Muscle of leg (tissue), 11 donors: ENCODE measurements around the gene PLXNA4. TPM values are rescaled to one million over a fixed set of nuclear protein-coding genes. Genes with fewer than 3 reads are reported as not detected.

Source experiments
- DNase-seq: peaks from one replicate; pipeline ENCODE4 v3.0.0; 2013
- H3K27ac ChIP-seq: one replicate; pipeline ENCODE4 v1.5.1; 2013; ENCODE audit warnings: mild to moderate bottlenecking, low read length, control low read depth
- H3K27me3 ChIP-seq: one replicate; pipeline ENCODE4 v1.6.1; 2013; ENCODE audit warnings: low read length; ENCODE audit not compliant: control insufficient read depth, insufficient read depth
- H3K36me3 ChIP-seq: one replicate; pipeline ENCODE4 v1.6.1; 2013; ENCODE audit warnings: low read length; ENCODE audit not compliant: control insufficient read depth, insufficient read depth
- H3K4me1 ChIP-seq: one replicate; pipeline ENCODE4 v1.6.1; 2013; ENCODE audit warnings: low read length; ENCODE audit not compliant: control insufficient read depth, insufficient read depth
- H3K4me3 ChIP-seq: one replicate; pipeline ENCODE4 v1.5.1; 2013; ENCODE audit warnings: low read length, control low read depth
- H3K9me3 ChIP-seq: replicated peaks from 2 replicates; pipeline ENCODE4 v1.6.1; 2013; ENCODE audit warnings: low read depth, low read length; ENCODE audit not compliant: control insufficient read depth
- WGBS: methylation state at CpG from one replicate; pipeline ENCODE4 v1.1.5; 2013; ENCODE audit warnings: missing lambda C conversion rate; ENCODE audit not compliant: insufficient coverage; 5-methylcytosine and 5-hydroxymethylcytosine counted together
- polyA plus RNA-seq, 8 donors: library from polyadenylated mRNA; unstranded; fragments of 120-200 nt; gene quantifications; one replicate each; pipeline versions ENCODE4 v1.2.1 to v1.2.3, GENCODE V29; 2013; ENCODE audit warnings: inconsistent platforms in 1 of 8, low replicate concordance in 1 of 8; ENCODE audit not compliant: insufficient read length in 8 of 8, insufficient read depth in 1 of 8
- total RNA-seq: library from RNA; stranded (reverse); fragments of 120-200 nt; gene quantifications from one replicate; pipeline ENCODE4 v1.2.4, GENCODE V29; 2013

The PLXNA4 gene
- total and polyA plus RNA-seq, 9 donors, result 1.3 to 3.3 (median 2.1) TPM

- Histone ChIP-seq H3K9me3 (no peaks in the 10 kb centered on the region), H3K4me1 (peaks cover 2% of the 10 kb centered on the region), H3K27ac (no peak overlapping the region), H3K4me3 (no peak overlapping the region), H3K27me3 (peaks cover 22% of the 10 kb centered on the region), H3K36me3 (no peaks in the 10 kb centered on the region)
- DNase-seq, result no peak
- 57% methylated on average over 3 of the region's 5 CpGs for WGBS
Measured at GRCh38 chr7:132565441-132565840, 10.8 kb downstream of the PLXNA4 start.

GRCh38 chr7:132564849-132565248 is 11.4 kb downstream of the PLXNA4 start:
- DNase-seq, result no peak
- no peak overlapping the region for H3K4me3 ChIP-seq
- peaks cover 2% of the 10 kb centered on the region for H3K4me1 ChIP-seq
- peaks cover 19% of the 10 kb centered on the region for H3K27me3 ChIP-seq
- no peaks in the 10 kb centered on the region for H3K36me3 ChIP-seq
- H3K9me3 ChIP-seq, result no peaks in the 10 kb centered on the region
- no peak overlapping the region for H3K27ac ChIP-seq
- WGBS, result 59% methylated on average over 5 of the region's 8 CpGs

- Histone ChIP-seq H3K27ac (no peak overlapping the region), H3K9me3 (no peaks in the 10 kb centered on the region), H3K36me3 (no peaks in the 10 kb centered on the region), H3K4me3 (no peak overlapping the region), H3K4me1 (peaks cover under 1% of the 10 kb centered on the region), H3K27me3 (peaks cover 19% of the 10 kb centered on the region)
- no peak for DNase-seq
- 60% methylated on average over 1 of the region's 1 CpG for WGBS
Measured at GRCh38 chr7:132564090-132564489, 12.2 kb downstream of the PLXNA4 start.

- 55% methylated on average over 1 of the region's 1 CpG for WGBS
- Histone ChIP-seq H3K36me3 (no peaks in the 10 kb centered on the region), H3K9me3 (no peaks in the 10 kb centered on the region), H3K4me3 (no peak overlapping the region), H3K27me3 (peaks cover 12% of the 10 kb centered on the region), H3K27ac (no peak overlapping the region), H3K4me1 (no peaks in the 10 kb centered on the region)
- DNase-seq, result no peak
Measured at GRCh38 chr7:132562690-132563089, 13.6 kb downstream of the PLXNA4 start.

- Histone ChIP-seq H3K36me3 (no peaks in the 10 kb centered on the region), H3K4me1 (no peaks in the 10 kb centered on the region), H3K9me3 (no peaks in the 10 kb centered on the region), H3K4me3 (no peak overlapping the region), H3K27ac (no peak overlapping the region), H3K27me3 (peaks cover 12% of the 10 kb centered on the region)
- no peak for DNase-seq
- whole genome bisulfite sequencing, result 58% methylated on average over 2 of the region's 2 CpGs
Measured at GRCh38 chr7:132561763-132562162, 14.5 kb downstream of the PLXNA4 start.

- Histone ChIP-seq H3K27me3 (peaks cover 10% of the 10 kb centered on the region), H3K4me1 (no peaks in the 10 kb centered on the region), H3K36me3 (no peaks in the 10 kb centered on the region), H3K9me3 (no peaks in the 10 kb centered on the region), H3K27ac (no peak overlapping the region), H3K4me3 (no peak overlapping the region)
- no peak for DNase-seq
- 69% methylated on average over 8 of the region's 8 CpGs for WGBS
Measured at GRCh38 chr7:132560825-132561529, 15.3 kb downstream of the PLXNA4 start.

- Histone ChIP-seq H3K4me3 (no peak overlapping the region), H3K27me3 (peaks cover 10% of the 10 kb centered on the region), H3K4me1 (no peaks in the 10 kb centered on the region), H3K9me3 (no peaks in the 10 kb centered on the region), H3K36me3 (no peaks in the 10 kb centered on the region), H3K27ac (no peak overlapping the region)
- no peak for DNase-seq
- 89% methylated on average over 7 of the region's 7 CpGs for WGBS
Measured at GRCh38 chr7:132560105-132560504, 16.2 kb downstream of the PLXNA4 start.

GRCh38 chr7:132558815-132559214 is 17.5 kb downstream of the PLXNA4 start:
- H3K27me3 ChIP-seq, result peaks cover 10% of the 10 kb centered on the region
- 40% methylated on average over 1 of the region's 5 CpGs for WGBS
- no peaks in the 10 kb centered on the region for H3K4me1 ChIP-seq
- no peak overlapping the region for H3K4me3 ChIP-seq
- no peak for DNase-seq
- no peaks in the 10 kb centered on the region for H3K9me3 ChIP-seq
- H3K27ac ChIP-seq, result no peak overlapping the region
- H3K36me3 ChIP-seq, result no peaks in the 10 kb centered on the region

- no peaks in the 10 kb centered on the region for H3K36me3 ChIP-seq
- H3K9me3 ChIP-seq, result no peaks in the 10 kb centered on the region
- peaks cover 10% of the 10 kb centered on the region for H3K27me3 ChIP-seq
- no peak overlapping the region for H3K4me3 ChIP-seq
- WGBS, result no CpG with 5 or more reads among the region's 3 CpGs
- H3K4me1 ChIP-seq, result no peaks in the 10 kb centered on the region
- no peak overlapping the region for H3K27ac ChIP-seq
- DNase-seq, result peak; percentile 25
Measured at GRCh38 chr7:132557489-132558044, 18.7 kb downstream of the PLXNA4 start.

- H3K27me3 ChIP-seq, result peaks cover 4% of the 10 kb centered on the region
- H3K4me3 ChIP-seq, result no peak overlapping the region
- DNase-seq, result no peak
- no peaks in the 10 kb centered on the region for H3K4me1 ChIP-seq
- peaks cover 12% of the 10 kb centered on the region for H3K9me3 ChIP-seq
- 76% methylated on average over 4 of the region's 4 CpGs for WGBS
- H3K27ac ChIP-seq, result no peak overlapping the region
- no peaks in the 10 kb centered on the region for H3K36me3 ChIP-seq
Measured at GRCh38 chr7:132554446-132554845, 21.8 kb downstream of the PLXNA4 start.
